GM13976 (cell line): ENCODE data around the gene FUS.
"Not testable (repeated sequence)": the region's sequence is repeated elsewhere in the genome, so short reads cannot be mapped to it uniquely, and the experiment has no call there.

Experiments
- DNase-seq: peaks from one replicate; pipeline ENCODE4 v3.0.0; 2012; ENCODE audit warnings: low spot score
- CTCF ChIP-seq: IDR thresholded peaks from 2 replicates; pipeline ENCODE4 v1.5.1; 2012; ENCODE audit warnings: borderline replicate concordance, mild to moderate bottlenecking; ENCODE audit not compliant: insufficient read depth; ENCODE audit errors: extremely low read depth, missing control alignments, control extremely low read depth
- in situ Hi-C: fragments of 300-500 bp; cut with MboI; formaldehyde crosslinking; loops from one replicate; pipeline ENCODE4 v1.12.0; 2022; ENCODE audit warnings: low sequenced_read_pairs, mixed read lengths, inconsistent platforms; ENCODE audit not compliant: unreplicated experiment

Gene FUS

GRCh38 chr16:31157136-31157535 is 22.8 kb upstream of the FUS start:
- TF ChIP-seq CTCF, result no peak
- no peak for DNase-seq
- in situ Hi-C loops, result no loop called here

- no peak for TF ChIP-seq CTCF
- in situ Hi-C loops, result no loop called here
- DNase-seq, result no peak
These were observed 12.6 kb upstream of the FUS start for GRCh38 chr16:31167315-31167714.

- in situ Hi-C loops, result no loop called here
- no peak for DNase-seq
- no peak for TF ChIP-seq CTCF
These were observed 11.1 kb upstream of the FUS start for GRCh38 chr16:31168848-31169247.

GRCh38 chr16:31170048-31170447 is 9.9 kb upstream of the FUS start:
- in situ Hi-C loops, DNase-seq: not testable (repeated sequence)

GRCh38 chr16:31177136-31177535 is 2.8 kb upstream of the FUS start:
- in situ Hi-C loops, result loop anchor here (25.0 kb wide), 1 partner anchor 185 kb away; the partner anchor contains the start of gene ITGAX
- DNase-seq, result no peak
- TF ChIP-seq CTCF, result no peak

- TF ChIP-seq CTCF, result no peak
- in situ Hi-C loops, result loop anchor here (25.0 kb wide), 1 partner anchor 183 kb away; the partner anchor contains the start of gene ITGAX
- DNase-seq, result no peak
These were observed 656 bp upstream of the FUS start for GRCh38 chr16:31179219-31179746.

- TF ChIP-seq CTCF, result no peak
- in situ Hi-C loops, result loop anchor here (25.0 kb wide), 1 partner anchor 181 kb away; the partner anchor contains the start of gene ITGAX
- DNase-seq, result no peak
These were observed 1.3 kb downstream of the FUS start for GRCh38 chr16:31181102-31181830.
